ENCODE measurements around the gene CNST.

Gene CNST, protein sequence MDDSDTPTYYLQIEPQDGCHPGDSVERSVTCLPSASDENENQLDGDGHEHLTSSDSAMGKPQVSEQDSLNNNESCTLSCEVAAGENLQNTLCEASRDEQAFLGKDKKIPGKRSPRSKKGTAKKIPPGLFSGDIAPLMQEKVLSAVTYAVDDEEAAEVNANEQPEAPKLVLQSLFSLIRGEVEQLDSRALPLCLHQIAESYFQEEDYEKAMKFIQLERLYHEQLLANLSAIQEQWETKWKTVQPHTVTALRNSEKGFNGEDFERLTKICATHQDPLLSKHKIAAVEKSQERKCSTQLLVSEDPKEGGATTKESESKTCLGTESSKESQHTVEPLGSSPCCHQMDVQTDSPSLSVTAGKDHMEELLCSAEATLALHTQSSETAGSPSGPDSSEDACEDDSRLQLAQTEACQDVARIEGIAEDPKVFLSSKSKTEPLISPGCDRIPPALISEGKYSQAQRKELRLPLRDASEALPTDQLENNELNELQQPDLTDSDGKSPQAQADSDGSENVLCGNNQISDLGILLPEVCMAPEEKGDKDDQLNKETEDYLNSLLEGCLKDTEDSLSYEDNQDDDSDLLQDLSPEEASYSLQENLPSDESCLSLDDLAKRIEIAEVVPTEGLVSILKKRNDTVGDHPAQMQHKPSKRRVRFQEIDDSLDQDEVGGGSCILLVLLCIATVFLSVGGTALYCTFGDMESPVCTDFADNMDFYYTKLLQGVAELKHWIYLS

GRCh38 chr1:246566128-246566812 lies at the start of gene CNST, which contains the start of gene TFB2M:
Gene CNST, plus strand, starts transcription at chr1:246566456. Its CDS starts 25,107 bp downstream, at chr1:246591563.
Gene TFB2M, minus strand, starts transcription at chr1:246566261. Its CDS starts 123 bp downstream, at chr1:246566138.
- peak; percentile 95 for DNase-seq

GRCh38 chr1:246517391-246517790 lies 48.9 kb upstream of the CNST start:
- no peak for DNase-seq

DNA sequence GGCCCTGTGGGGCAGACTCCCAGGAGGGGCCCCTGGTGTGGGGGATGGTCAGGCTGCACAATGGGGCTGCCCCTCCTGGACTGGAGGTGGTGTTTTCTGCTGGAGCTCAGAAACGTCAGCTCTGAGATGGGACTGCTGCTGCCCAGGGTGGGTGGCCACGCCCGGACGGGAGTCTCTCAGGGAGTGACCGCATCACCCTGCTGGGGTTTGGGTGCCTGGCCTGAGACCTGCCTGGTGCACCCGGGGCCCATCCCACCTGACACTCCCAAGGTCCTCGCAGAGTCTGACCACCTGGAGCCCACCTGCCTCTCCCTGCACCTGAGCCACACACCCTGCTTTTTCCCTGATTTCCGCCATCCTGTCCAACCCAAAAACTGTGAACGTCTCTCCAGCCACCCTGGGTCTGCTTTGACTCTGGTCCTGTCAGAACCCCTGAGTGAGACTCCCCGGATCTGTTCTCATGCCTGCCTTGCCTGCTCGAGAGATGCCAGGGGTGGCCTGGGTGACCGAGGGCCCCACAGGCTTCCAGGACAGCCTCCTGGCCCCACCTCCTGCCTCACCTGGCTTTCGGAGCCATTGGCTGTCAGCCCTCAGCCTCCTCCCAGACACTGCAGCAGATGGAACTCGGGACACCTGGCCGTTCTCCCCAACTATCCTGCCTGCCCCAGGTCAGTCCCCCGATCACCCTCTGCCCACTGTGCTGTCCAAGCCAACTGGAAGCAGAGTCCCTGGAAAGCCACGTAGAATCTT lies 47.6 kb upstream of the CNST start:
- no peak for DNase-seq

GRCh38 chr1:246519514-246519913 lies 46.7 kb upstream of the CNST start:
- no peak for DNase-seq

DNA sequence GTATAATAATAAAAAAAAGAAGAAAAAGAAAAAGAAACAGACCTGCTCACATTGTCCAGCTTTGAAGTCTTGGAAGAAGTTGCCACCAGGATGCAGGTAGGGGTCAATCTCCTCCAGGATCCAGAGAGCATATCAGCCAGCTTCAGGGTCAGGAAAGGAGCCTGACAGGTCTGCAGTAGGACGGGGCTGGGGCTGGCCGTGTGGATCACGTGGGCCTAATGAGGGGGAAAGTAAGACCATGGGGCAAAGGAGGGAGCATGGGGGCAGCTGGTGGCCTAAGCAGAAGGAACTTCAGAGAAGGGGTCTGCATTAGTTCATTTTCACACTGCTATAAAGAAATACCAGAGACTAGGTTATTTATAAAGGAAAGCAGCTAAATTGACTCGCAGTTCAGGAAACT lies 39.9 kb upstream of the CNST start:
- DNase-seq: no peak

DNA sequence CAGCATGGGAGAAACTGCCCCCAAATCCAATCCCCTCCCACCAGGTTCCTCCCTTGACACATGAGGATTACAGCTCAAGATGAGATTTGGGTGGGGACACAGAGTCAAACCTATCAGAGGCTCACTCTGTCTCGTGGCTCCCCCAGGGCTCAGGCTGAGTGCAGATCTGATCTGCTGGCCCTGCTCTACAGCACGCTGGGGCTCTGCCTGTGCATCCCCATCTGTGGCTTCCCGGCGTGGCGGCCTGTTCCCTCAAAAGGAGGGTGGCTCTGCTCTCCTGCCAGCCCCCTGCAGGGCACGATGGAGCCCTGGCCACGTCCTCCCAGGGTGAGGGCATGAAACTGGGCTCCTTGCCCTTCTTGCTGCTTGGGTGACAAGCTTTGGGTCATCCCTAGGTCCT lies 39.3 kb upstream of the CNST start:
- DNase-seq: no peak

GRCh38 chr1:246527402-246528088 lies 38.7 kb upstream of the CNST start:
- DNase-seq: no peak

GRCh38 chr1:246528933-246529731 lies 37.1 kb upstream of the CNST start:
- no peak for DNase-seq

GRCh38 chr1:246530482-246530881 lies 35.8 kb upstream of the CNST start:
- DNase-seq: no peak

DNA sequence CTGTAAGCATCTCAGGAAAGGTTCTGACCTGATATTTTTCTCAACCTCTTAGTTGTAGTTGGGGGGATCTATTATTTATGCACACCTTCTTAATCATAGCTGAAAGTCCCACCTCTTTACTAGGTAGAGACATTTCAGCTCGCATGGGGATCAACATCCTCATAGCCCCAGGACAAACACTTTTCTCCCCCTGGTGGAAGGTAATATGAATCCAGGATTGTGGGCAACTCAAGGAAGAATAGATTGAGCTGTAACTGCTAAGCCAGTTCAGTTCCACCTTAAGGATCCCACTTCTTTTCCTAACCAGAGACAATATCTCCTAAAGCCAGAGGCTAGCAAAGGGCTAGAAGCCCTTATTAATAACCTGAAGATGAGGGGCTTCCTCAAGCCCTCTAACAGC lies 33.7 kb upstream of the CNST start:
- no peak for DNase-seq

GRCh38 chr1:246533371-246533905 lies 32.8 kb upstream of the CNST start:
- DNase-seq: no peak

- DNase-seq: no peak
Measured at GRCh38 chr1:246534114-246534513, 32.1 kb upstream of the CNST start.

DNA sequence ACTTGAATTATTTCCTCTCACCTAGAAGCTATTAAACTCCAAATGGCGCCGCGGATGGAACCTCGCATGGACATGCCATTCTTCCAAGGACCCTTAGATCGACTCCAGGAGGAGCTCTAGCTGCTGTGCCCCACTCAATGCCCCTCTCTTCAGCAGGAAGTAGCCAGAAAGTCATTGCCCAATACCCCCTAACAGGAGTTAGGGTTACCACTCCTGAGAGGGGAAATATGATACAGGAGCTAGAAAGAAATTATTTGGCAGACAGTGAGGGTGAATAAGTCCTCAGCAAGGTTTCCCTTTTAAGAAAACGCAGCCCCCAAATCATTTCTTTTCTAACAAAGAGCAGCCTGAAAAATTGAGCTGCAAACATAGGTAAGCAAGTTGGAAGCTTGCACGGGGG lies 28.8 kb upstream of the CNST start:
- no peak for DNase-seq

GRCh38 chr1:246537887-246538286 lies 28.4 kb upstream of the CNST start:
- DNase-seq: no peak

DNA sequence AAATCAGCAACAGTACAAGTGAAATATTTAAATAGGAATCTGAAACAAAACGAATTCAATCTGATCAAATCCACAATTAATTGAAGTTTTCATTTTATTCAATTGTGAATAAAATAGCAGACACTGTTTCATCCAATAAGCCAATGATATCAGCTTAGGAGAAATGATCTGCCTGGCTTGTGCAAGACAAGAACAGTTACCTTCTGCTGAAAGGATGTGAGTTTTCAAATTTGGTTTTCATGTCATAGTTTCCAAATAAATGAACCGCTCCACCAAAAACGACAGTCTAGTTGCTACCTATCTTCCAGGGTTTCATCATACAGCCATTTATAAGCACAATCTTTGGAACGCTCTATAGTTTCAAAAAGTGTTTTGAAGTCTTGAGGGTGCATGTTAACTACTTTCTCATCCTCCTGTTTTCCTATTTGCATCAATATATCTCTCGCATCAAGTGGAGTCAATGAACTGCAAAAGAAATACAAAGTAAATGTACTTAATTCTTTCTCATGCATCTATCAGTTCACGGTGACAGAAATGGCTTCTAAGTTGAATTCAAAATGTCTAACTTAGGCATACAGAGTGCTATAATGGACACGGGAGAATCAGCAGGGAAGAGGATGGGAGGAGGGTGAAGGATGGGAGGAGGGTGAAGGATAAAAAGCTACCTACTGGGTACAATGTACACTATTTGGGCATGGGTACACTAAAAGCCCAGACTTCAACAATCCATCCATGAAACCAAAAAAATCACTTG lies 25.3 kb upstream of the CNST start:
- DNase-seq: no peak

DNA sequence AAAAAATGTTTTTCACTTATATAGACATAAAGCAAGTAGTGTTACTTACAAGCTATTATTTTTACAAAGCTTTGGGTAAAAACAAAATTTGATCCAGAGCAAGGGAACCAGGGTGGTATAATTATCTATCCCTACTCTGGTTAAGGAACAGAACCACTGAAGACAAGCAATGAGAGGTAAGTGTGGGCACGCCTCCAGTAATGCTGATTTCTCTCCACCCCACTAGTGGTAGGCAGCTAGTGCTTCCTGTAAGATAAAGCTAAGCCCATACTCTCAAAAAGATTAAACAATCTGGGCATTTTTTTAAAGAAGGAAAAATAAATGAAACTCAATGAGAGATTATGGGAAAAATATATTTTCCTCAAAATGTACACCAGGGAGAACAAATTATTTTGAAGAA lies 22.3 kb upstream of the CNST start:
- no peak for DNase-seq

DNA sequence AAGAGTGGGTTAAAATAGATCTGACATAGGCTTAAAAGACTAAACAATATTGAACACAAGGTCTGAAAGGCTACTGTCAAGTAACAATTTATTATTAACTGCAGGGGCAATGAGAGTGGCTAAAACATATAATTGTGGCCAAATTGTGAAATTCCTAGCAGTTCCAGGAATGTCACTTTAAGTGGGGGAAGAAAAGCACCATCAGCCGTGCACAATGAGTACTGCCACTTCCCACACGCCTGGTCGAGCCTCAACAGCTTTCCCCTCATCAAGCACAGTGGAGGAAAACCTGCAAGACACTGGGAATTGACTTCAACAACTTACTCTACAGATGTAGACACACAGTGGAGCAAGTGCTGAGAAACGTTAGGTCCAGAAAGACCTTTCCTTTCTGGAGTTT lies 16.6 kb upstream of the CNST start:
- no peak for DNase-seq

DNA sequence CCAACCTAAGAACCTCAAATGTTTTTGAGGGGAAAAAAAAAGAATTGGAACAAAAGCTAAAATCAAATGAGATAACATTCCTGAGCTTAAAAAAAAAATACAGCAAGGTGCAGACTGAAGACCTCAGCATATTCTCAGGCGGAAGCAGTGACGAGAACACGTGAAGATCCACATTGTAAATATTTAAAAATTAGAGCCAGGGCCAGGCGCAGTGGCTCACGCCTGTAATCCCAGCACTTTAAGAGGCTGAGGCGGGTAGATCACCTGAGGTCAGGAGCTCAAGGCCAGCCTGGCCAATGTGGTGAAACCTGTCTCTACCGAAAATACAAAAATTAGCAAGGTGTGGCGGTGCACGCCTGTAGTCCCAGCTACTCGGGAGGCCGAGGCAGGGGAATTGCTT lies 15.9 kb upstream of the CNST start:
- no peak for DNase-seq

- DNase-seq: no peak
Measured at GRCh38 chr1:246552110-246552509, 14.1 kb upstream of the CNST start.

DNA sequence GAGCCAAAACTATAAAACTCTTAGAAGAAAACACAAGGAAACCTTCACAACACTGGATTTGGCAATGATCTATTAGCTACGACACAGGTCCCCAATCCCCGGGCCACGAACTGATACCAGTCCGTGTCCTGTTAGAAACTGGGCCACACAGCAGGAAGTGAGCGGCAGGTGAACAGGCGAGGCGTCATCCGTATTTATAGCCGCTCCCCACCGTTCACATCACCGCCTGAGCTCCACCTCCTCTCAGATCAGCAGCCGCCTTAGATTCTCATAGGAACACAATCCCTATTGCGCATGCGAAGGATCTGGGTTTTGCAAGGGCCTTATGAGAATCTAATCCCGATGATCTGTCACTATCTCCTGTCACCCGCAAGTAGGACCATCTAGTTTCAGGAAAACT lies 12.1 kb upstream of the CNST start:
- DNase-seq: no peak
